Astrocyte of the cerebellum (primary cell): ENCODE results near the gene ADCYAP1R1.

Source experiments
- DNase-seq: peaks from one replicate; pipeline ENCODE4 v3.0.0-alpha.2; 2011; ENCODE audit warnings: low read depth
- H3K4me3 ChIP-seq: 2 replicates; pipeline ENCODE4 v1.5.1; 2011; ENCODE audit warnings: mild to moderate bottlenecking, low read depth, low read length, moderate library complexity
- in situ Hi-C: cut with HindIII; loops from 2 replicates; pipeline ENCODE4 v1.10.0; 2017; ENCODE audit warnings: low sequenced_read_pairs
- TF ChIP-seq, protein P1 (sequence below): IDR thresholded peaks from 2 replicates; pipeline ENCODE4 v1.5.1; 2012; ENCODE audit warnings: low read length, low read depth, moderate library complexity, mild to moderate bottlenecking; ENCODE audit errors: missing control alignments

ADCYAP1R1 gene

DNA sequence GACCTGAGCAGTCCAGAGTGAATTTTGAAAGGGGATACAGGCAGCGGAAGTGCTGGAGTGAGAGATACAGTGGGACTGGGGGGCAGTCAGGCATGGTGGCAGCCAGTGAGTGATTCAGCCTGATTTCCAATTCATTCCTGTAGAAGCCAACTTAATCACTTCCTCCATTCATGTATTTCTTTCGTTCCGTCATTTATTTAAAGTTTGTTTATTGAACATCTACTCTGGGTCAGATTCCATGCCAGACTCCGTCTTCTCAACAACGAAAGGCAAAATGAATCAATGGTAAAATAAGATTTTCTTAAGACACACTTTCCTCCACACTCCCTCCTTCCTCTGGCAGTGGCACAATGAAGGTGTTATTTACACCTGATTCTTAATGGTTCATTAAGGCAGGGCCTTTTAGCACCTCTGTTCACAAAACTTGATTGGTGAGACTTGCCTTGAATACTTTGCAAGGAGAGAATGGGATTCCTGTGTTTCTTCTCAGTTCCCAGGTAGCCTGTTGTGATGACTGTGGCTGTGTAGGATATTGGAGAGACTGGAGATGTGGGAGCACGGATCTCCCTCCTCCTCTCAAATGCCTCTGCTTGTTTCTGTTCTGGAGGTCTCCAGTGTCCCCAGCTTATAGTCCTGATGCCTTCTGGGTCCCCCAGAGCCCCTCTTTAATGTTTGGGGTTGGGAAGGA is 27.9 kb downstream of the ADCYAP1R1 start:
- TF ChIP-seq, protein P1, sequence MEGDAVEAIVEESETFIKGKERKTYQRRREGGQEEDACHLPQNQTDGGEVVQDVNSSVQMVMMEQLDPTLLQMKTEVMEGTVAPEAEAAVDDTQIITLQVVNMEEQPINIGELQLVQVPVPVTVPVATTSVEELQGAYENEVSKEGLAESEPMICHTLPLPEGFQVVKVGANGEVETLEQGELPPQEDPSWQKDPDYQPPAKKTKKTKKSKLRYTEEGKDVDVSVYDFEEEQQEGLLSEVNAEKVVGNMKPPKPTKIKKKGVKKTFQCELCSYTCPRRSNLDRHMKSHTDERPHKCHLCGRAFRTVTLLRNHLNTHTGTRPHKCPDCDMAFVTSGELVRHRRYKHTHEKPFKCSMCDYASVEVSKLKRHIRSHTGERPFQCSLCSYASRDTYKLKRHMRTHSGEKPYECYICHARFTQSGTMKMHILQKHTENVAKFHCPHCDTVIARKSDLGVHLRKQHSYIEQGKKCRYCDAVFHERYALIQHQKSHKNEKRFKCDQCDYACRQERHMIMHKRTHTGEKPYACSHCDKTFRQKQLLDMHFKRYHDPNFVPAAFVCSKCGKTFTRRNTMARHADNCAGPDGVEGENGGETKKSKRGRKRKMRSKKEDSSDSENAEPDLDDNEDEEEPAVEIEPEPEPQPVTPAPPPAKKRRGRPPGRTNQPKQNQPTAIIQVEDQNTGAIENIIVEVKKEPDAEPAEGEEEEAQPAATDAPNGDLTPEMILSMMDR, result no peak

DNA sequence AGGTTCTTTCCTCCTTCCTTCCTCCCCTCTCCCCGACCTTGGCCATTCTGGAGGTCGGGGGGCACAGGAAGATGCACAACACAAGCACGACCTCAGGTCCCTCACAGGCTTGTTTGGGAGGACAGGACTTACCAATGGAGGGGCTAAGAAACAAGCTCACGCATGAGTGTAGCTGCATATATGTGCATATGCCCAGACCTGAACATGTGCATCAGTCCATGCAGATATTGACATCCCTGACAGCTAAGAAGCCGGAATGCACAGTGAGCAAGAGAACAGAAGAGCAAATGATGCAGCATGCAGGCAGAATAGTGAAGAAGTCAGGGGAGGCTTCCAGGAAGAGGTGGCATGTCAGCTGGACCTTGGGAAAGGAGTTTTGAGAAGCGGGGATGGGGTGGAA is 28.7 kb downstream of the ADCYAP1R1 start:
- H3K4me3 ChIP-seq, result no peak overlapping the region
- no peak for DNase-seq
- TF ChIP-seq, protein P1, result no peak
- in situ Hi-C loops, result no loop called here

More for the DNA sequence above, 27.9 kb downstream of the ADCYAP1R1 start:
- no peak for DNase-seq
- in situ Hi-C loops, result no loop called here
- no peak overlapping the region for H3K4me3 ChIP-seq

DNA sequence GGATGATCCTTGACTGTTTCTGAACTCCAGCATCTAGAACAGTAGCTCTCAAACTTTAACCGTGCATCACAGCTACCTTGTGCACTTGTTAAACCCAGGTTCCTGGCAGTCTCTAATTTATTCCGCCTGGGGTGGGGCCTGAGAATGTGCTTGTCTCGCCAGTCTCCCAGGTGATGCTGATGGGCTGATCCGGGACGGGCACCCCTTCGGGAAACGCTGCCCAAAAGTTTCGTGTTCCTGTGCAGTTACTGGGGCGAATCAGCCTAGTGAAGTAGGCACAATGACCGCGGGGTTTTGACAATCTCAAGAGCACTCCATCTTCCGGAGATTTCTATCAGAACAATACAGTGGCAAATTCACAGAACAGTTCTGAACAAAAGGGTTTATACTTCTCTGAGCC is 29.9 kb downstream of the ADCYAP1R1 start:
- in situ Hi-C loops, result no loop called here
- no peak for DNase-seq
- TF ChIP-seq, protein P1, result no peak
- no peak overlapping the region for H3K4me3 ChIP-seq

DNA sequence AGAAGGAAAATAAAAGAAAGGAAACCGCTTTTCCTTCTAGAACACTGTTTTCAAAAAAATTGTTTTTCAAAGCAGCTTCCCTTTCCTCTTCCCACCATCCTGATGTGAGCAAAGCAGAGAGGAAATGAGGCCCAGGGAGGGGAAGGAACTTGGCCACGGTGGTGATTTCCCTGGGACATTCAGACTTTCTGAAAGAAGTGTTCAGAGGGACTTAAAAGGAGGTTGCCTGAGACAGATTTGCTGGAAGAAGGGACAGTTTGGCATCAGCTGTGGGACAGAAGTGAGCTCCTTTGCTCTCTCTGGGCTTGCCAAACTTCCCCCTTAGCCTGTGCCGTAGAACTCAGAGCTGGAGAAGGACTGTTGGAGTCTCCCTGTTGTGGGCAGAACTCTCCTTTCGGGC is 30.3 kb downstream of the ADCYAP1R1 start:
- H3K4me3 ChIP-seq, result no peak overlapping the region
- in situ Hi-C loops, result no loop called here
- DNase-seq, result no peak
- TF ChIP-seq, protein P1, result no peak

DNA sequence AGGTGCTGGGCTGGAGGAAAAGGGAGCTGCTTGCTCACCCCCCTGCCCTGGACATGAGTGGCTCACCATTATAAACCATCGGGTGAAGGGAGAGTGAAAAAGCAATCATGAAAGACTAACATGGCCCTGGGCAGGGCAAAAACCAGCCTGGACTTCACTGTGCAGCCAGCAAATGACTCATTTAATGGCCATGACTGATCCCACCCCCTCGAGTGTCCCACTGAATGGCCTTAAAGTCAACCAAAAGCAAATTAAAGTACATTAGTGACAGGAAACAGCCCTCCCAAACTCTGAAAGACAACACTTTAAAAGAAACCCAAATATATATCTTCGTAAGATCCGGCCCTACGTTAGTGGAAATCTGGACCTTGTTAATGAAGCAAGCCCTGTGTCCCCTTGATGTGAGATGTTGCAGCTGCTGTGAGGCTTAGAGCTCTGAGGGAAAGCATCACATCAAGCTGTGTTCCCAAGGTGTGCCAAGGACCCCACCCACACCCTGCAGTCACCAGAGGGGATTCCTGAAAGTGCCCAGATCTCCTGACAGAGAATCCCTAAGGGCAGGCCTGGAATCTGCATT is 31.2 kb downstream of the ADCYAP1R1 start:
- TF ChIP-seq, protein P1, result no peak
- in situ Hi-C loops, result no loop called here
- DNase-seq, result no peak
- H3K4me3 ChIP-seq, result no peak overlapping the region

DNA sequence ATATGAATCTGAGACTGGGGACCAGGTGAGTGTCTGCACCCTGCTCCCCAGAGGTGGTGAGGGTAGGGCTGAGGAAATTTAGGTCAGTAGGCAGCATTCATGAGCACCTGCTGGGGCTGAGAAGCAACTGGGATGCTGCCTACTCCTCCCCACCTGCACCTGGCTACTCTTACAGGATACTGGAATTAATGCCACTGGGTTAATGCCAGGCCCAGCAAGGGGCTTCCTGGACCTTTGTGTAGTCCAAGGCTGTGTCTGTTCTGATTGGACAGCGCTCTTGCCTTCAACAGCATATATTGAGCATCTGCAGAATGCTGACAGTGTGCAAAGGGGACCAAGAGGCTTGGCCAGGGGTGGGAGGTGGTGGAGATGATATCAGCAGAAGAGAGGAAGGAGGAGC is 32.1 kb downstream of the ADCYAP1R1 start:
- TF ChIP-seq, protein P1, result no peak
- DNase-seq, result no peak
- in situ Hi-C loops, result no loop called here
- no peak overlapping the region for H3K4me3 ChIP-seq

DNA sequence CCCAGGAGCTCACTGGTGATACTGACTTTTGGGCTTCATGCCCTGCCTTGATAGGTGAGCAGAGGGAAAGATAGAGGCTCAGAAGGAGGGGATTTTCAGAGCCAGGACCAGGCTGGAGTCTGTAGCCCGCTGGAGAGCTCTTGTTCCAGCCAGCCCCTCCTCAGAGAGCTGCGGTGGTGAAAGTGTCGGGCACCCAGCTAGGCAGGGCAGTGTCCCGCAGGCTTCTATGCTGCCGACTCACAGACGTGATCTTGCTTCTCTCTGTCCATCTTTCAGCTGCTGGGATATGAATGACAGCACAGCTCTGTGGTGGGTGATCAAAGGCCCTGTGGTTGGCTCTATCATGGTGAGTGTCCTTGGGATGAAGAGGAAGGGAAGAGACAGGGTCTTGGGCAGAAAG is 35.2 kb downstream of the ADCYAP1R1 start:
- H3K4me3 ChIP-seq, result no peak overlapping the region
- DNase-seq, result no peak
- TF ChIP-seq, protein P1, result no peak
- in situ Hi-C loops, result no loop called here
